ENCODE measurements around the gene CALN1.

The CALN1 gene

GRCh38 chr7:72325561-72325960, 86.6 kb downstream of the CALN1 start:
- DNase-seq (ENCODE audit: low spot score), result no peak

- DNase-seq (ENCODE audit: low spot score), result no peak
These were observed 90.5 kb downstream of the CALN1 start for GRCh38 chr7:72321637-72322036.

GRCh38 chr7:72321081-72321480, 91.1 kb downstream of the CALN1 start:
- no peak for DNase-seq (ENCODE audit: low spot score)

- DNase-seq (ENCODE audit: low spot score), result no peak
These were observed 94.8 kb downstream of the CALN1 start for GRCh38 chr7:72317341-72317740.

- DNase-seq (ENCODE audit: low spot score), result no peak
These were observed 96.0 kb downstream of the CALN1 start for GRCh38 chr7:72316148-72316547.

GRCh38 chr7:72313906-72314305, 98.2 kb downstream of the CALN1 start:
- no peak for DNase-seq (ENCODE audit: low spot score)

- DNase-seq (ENCODE audit: low spot score), result no peak
These were observed 101.8 kb downstream of the CALN1 start for GRCh38 chr7:72310301-72310700.

GRCh38 chr7:72309476-72309875, 102.7 kb downstream of the CALN1 start:
- no peak for DNase-seq (ENCODE audit: low spot score)

- no peak for DNase-seq (ENCODE audit: low spot score)
These were observed 103.2 kb downstream of the CALN1 start for GRCh38 chr7:72308986-72309385.

GRCh38 chr7:72307566-72307965, 104.6 kb downstream of the CALN1 start:
- no peak for DNase-seq (ENCODE audit: low spot score)

GRCh38 chr7:72298912-72299311, 113.2 kb downstream of the CALN1 start:
- no peak for DNase-seq (ENCODE audit: low spot score)

- DNase-seq (ENCODE audit: low spot score), result no peak
These were observed 114.0 kb downstream of the CALN1 start for GRCh38 chr7:72298091-72298490.

GRCh38 chr7:72297636-72298035, 114.5 kb downstream of the CALN1 start:
- DNase-seq (ENCODE audit: low spot score), result no peak

- no peak for DNase-seq (ENCODE audit: low spot score)
These were observed 119.3 kb downstream of the CALN1 start for GRCh38 chr7:72292794-72293193.

GRCh38 chr7:72292118-72292517, 120.0 kb downstream of the CALN1 start:
- no peak for DNase-seq (ENCODE audit: low spot score)

- DNase-seq (ENCODE audit: low spot score), result no peak
These were observed 125.6 kb downstream of the CALN1 start for GRCh38 chr7:72286519-72286918.

GRCh38 chr7:72283309-72283708, 128.8 kb downstream of the CALN1 start:
- no peak for DNase-seq (ENCODE audit: low spot score)

- DNase-seq (ENCODE audit: low spot score), result no peak
These were observed 130.8 kb downstream of the CALN1 start for GRCh38 chr7:72281308-72281707.

GRCh38 chr7:72279203-72279602, 132.9 kb downstream of the CALN1 start:
- DNase-seq (ENCODE audit: low spot score), result no peak

GRCh38 chr7:72278550-72278949, 133.6 kb downstream of the CALN1 start:
- DNase-seq (ENCODE audit: low spot score), result no peak

- DNase-seq (ENCODE audit: low spot score), result no peak
These were observed 136.6 kb downstream of the CALN1 start for GRCh38 chr7:72275382-72276070.

- no peak for DNase-seq (ENCODE audit: low spot score)
These were observed 139.7 kb downstream of the CALN1 start for GRCh38 chr7:72272479-72272878.

- DNase-seq (ENCODE audit: low spot score), result no peak
These were observed 143.3 kb downstream of the CALN1 start for GRCh38 chr7:72268796-72269195.

- DNase-seq (ENCODE audit: low spot score), result no peak
These were observed 144.0 kb downstream of the CALN1 start for GRCh38 chr7:72268090-72268489.
